Rectal smooth muscle tissue (tissue), 1 donor: Measurements from ENCODE around the gene ZNF136.

ENCODE experiments used
- H3K27ac ChIP-seq: one replicate; pipeline ENCODE4 v1.7.0; 2013; ENCODE audit warnings: low read depth, low read length, inconsistent platforms
- H3K27me3 ChIP-seq: one replicate; pipeline ENCODE4 v1.7.0; 2013; ENCODE audit warnings: low read length; ENCODE audit not compliant: control insufficient read depth, insufficient read depth
- H3K36me3 ChIP-seq: one replicate; pipeline ENCODE4 v1.7.0; 2013; ENCODE audit warnings: low read length; ENCODE audit not compliant: control insufficient read depth, insufficient read depth
- H3K4me1 ChIP-seq: one replicate; pipeline ENCODE4 v1.7.0; 2013; ENCODE audit warnings: low read length; ENCODE audit not compliant: control insufficient read depth, insufficient read depth
- H3K4me3 ChIP-seq: one replicate; pipeline ENCODE4 v1.7.0; 2013; ENCODE audit warnings: low read length
- H3K9ac ChIP-seq: one replicate; pipeline ENCODE4 v1.7.0; 2013; ENCODE audit warnings: low read length

The ZNF136 gene

GRCh38 chr19:12202250-12202649 lies 39.4 kb downstream of the ZNF136 start:
- Histone ChIP-seq H3K4me3 (no peak overlapping the region), H3K9ac (no peak overlapping the region)

DNA sequence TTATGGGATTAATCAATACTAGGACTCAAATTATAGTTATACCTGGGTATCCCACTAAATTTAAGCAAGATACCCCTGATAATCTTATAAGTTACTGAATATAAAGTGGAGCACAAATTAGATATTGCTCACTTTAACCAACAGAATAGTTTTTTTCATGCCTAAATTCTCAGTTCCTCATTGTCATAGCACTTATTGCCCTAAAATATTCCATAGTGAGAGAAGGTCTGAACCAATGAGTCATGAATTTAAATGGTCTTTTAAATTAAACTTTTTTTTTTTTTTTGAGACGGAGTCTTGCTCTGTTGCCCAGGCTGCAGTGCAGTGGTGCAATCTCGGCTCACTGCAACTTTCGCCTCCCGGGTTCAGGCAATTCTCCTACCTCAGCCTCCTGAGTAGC lies 42.4 kb downstream of the ZNF136 start:
- H3K36me3 ChIP-seq = no peaks in the 10 kb centered on the region
- no peaks in the 10 kb centered on the region for H3K4me1 ChIP-seq
- H3K4me3 ChIP-seq = no peak overlapping the region
- no peak overlapping the region for H3K27ac ChIP-seq
- no peaks in the 10 kb centered on the region for H3K27me3 ChIP-seq
- no peak overlapping the region for H3K9ac ChIP-seq

More at GRCh38 chr19:12202250-12202649, 39.4 kb downstream of the ZNF136 start:
- Histone ChIP-seq H3K36me3 (no peaks in the 10 kb centered on the region), H3K27me3 (no peaks in the 10 kb centered on the region), H3K4me1 (no peaks in the 10 kb centered on the region), H3K27ac (no peak overlapping the region)

- no peaks in the 10 kb centered on the region for H3K27me3 ChIP-seq
- no peaks in the 10 kb centered on the region for H3K4me1 ChIP-seq
- H3K36me3 ChIP-seq = no peaks in the 10 kb centered on the region
- no peak overlapping the region for H3K9ac ChIP-seq
- H3K4me3 ChIP-seq = no peak overlapping the region
- no peak overlapping the region for H3K27ac ChIP-seq
Observed at GRCh38 chr19:12208221-12208620, 45.3 kb downstream of the ZNF136 start.

- Histone ChIP-seq H3K27me3 (no peaks in the 10 kb centered on the region), H3K9ac (no peak overlapping the region), H3K4me1 (no peaks in the 10 kb centered on the region), H3K27ac (no peak overlapping the region), H3K4me3 (no peak overlapping the region), H3K36me3 (no peaks in the 10 kb centered on the region)
Observed at GRCh38 chr19:12217332-12217731, 54.4 kb downstream of the ZNF136 start.

DNA sequence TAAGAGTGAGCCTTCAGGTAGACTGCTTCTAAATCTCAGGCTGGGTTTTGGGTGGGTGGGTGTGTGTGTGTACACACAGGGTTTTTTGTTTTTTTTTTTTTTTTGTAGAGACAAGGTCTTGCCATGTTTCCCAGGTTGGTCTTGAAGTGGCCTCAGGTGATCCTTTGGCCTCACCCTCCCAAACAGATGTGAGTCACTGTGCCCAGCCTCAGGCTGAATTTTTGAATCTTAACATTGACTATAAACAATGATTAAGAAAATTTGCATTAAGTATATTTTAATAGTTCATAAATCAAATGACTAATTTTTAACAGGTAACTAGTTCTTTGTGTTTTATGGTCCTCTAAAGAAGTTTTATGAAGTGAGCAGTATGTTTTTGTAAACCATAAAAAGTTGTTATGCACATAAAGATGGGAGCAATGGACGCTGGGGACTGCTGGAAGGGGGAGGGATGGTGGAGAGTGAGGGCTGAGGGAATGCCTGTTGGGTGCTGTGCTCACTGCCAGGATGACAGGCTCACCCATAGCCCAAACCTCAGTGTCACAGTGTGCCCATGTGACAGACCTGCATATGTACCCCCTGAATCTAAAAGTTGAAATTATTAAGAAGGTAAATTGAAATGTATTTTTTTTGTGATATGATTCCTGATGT lies 60.2 kb downstream of the ZNF136 start:
- H3K36me3 ChIP-seq = no peaks in the 10 kb centered on the region
- H3K4me3 ChIP-seq = no peak overlapping the region
- no peaks in the 10 kb centered on the region for H3K4me1 ChIP-seq
- H3K27me3 ChIP-seq = no peaks in the 10 kb centered on the region
- no peak overlapping the region for H3K27ac ChIP-seq
- no peak overlapping the region for H3K9ac ChIP-seq

- Histone ChIP-seq H3K27ac (no peak overlapping the region), H3K9ac (no peak overlapping the region), H3K36me3 (no peaks in the 10 kb centered on the region), H3K4me3 (no peak overlapping the region), H3K27me3 (no peaks in the 10 kb centered on the region), H3K4me1 (no peaks in the 10 kb centered on the region)
Observed at GRCh38 chr19:12224676-12225075, 61.8 kb downstream of the ZNF136 start.

GRCh38 chr19:12229990-12230389 lies 67.1 kb downstream of the ZNF136 start:
- Histone ChIP-seq H3K9ac (no peak overlapping the region), H3K27ac (no peak overlapping the region), H3K4me3 (no peak overlapping the region), H3K27me3 (no peaks in the 10 kb centered on the region), H3K4me1 (no peaks in the 10 kb centered on the region), H3K36me3 (peaks cover 6% of the 10 kb centered on the region)

DNA sequence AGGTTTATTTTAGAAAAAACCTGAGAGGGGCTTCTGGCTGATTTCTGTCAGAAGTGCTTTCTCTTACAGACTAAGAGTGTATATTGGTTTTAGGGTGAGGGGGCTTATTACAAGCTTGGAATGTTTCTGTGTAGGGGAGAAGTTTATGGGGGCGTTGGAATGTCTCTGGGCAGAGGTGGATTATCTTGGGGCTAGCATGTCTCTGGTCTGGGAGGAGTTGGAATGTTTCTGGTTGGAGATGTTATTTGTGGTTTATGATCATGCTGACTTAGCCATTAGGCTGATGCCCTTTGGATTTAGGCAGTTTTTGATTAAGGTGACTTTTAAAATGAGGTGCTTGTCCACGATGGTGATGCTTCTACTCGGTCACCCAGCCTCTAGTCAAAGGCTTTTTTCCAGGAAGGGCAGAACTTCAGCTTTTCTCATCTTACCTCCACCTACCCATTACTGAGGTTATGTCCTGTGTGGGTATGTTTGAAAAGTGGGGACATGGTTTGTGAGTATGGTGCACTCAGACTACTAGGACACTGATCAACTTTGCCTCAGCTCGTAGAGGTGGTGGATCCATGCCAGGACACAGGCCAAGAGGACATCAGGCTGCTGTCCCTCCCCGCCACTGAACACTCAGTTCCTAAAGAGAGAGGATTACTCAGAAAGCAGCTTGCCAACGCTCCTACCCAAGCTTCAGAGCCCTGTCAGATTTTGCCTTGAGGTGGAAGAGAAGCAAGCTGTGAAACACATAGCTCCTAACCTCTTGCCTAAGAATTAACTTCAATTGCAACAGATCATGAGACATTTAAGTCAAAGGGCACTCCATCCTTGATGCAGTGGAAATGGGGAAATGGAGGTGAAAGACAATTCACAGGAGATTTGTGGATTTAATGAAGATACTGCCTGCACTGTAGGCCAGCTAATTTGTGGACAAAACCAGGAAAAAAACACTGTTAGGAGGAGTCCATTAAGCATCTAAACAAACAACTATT lies 68.1 kb downstream of the ZNF136 start:
- Histone ChIP-seq H3K27me3 (no peaks in the 10 kb centered on the region), H3K9ac (no peak overlapping the region), H3K36me3 (peaks cover 6% of the 10 kb centered on the region), H3K4me1 (no peaks in the 10 kb centered on the region), H3K27ac (no peak overlapping the region), H3K4me3 (no peak overlapping the region)

DNA sequence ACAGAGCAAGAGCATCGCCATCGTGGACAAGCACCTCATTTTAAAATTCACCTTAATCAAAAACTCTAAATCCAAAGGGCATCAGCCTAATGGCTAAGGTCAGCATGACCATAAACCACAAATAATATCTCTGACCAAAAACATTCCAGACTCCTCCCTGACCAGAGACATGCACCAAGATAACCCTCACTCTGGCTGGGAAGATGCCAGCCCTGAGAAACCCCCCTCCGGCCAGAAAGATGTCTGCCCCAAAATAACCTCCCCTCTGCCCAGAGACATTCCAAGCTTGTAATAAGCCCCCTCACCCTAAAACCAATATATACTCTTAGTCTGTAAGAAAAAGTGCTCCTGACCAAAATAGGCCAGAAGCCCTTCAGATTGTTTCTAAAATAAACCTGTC lies 70.1 kb downstream of the ZNF136 start:
- H3K36me3 ChIP-seq = peaks cover 6% of the 10 kb centered on the region
- no peak overlapping the region for H3K4me3 ChIP-seq
- no peak overlapping the region for H3K27ac ChIP-seq
- H3K9ac ChIP-seq = no peak overlapping the region
- no peaks in the 10 kb centered on the region for H3K27me3 ChIP-seq
- H3K4me1 ChIP-seq = no peaks in the 10 kb centered on the region

- H3K27me3 ChIP-seq = no peaks in the 10 kb centered on the region
- no peaks in the 10 kb centered on the region for H3K4me1 ChIP-seq
- H3K9ac ChIP-seq = no peak overlapping the region
- no peak overlapping the region for H3K4me3 ChIP-seq
- H3K36me3 ChIP-seq = no peaks in the 10 kb centered on the region
- H3K27ac ChIP-seq = no peak overlapping the region
Observed at GRCh38 chr19:12237143-12237839, 74.4 kb downstream of the ZNF136 start.
